HEK293 (cell line): ENCODE data around the gene NRN1L.
A peak's percentile ranks its signal among the peaks of the same experiment; 100 is the strongest.

Source experiments
- BCL11A ChIP-seq: fragments of 450-650 bp; formaldehyde crosslinking; IDR thresholded peaks from 2 replicates; pipeline ENCODE4 v1.5.1; 2016; ENCODE audit warnings: low read depth, missing biosample characterization, missing genetic modification characterization
- ELK4 ChIP-seq: IDR thresholded peaks from 2 replicates; pipeline ENCODE4 v1.6.1; 2011; ENCODE audit warnings: mild to moderate bottlenecking, low read depth, low read length, borderline replicate concordance
- GLIS1 ChIP-seq: fragments of 450-650 bp; formaldehyde crosslinking; IDR thresholded peaks from 2 replicates; pipeline ENCODE4 v1.5.1; 2016; ENCODE audit warnings: missing biosample characterization, missing genetic modification characterization
- KLF7 ChIP-seq: fragments of 450-650 bp; formaldehyde crosslinking; IDR thresholded peaks from 2 replicates; pipeline ENCODE4 v1.5.1; 2016; ENCODE audit warnings: missing biosample characterization, missing genetic modification characterization, borderline replicate concordance
- WT1 ChIP-seq: fragments of 450-650 bp; formaldehyde crosslinking; IDR thresholded peaks from 2 replicates; pipeline ENCODE4 v1.5.1; 2016; ENCODE audit warnings: missing biosample characterization, missing genetic modification characterization
- YY1 ChIP-seq: fragments of 450-650 bp; formaldehyde crosslinking; IDR thresholded peaks from 2 replicates; pipeline ENCODE4 v1.5.1; 2018; ENCODE audit warnings: missing biosample characterization, missing genetic modification characterization
- ZBTB17 ChIP-seq: fragments of 450-650 bp; formaldehyde crosslinking; IDR thresholded peaks from 2 replicates; pipeline ENCODE4 v1.5.1; 2016; ENCODE audit warnings: missing biosample characterization, missing genetic modification characterization
- ZBTB26 ChIP-seq: fragments of 450-650 bp; formaldehyde crosslinking; optimal IDR thresholded peaks from 2 replicates; pipeline ENCODE3; 2016; ENCODE audit warnings: missing biosample characterization, mild to moderate bottlenecking, missing genetic modification characterization
- ZBTB6 ChIP-seq: fragments of 450-650 bp; formaldehyde crosslinking; IDR thresholded peaks from 2 replicates; pipeline ENCODE4 v1.5.1; 2017; ENCODE audit warnings: missing biosample characterization, missing genetic modification characterization
- ZNF10 ChIP-seq: fragments of 450-650 bp; formaldehyde crosslinking; IDR thresholded peaks from 2 replicates; pipeline ENCODE4 v1.5.1; 2017; ENCODE audit warnings: missing biosample characterization, missing genetic modification characterization
- ZNF133 ChIP-seq: fragments of 450-650 bp; formaldehyde crosslinking; IDR thresholded peaks from 2 replicates; pipeline ENCODE4 v1.5.1; 2016; ENCODE audit warnings: missing biosample characterization, missing genetic modification characterization
- ZNF140 ChIP-seq: fragments of 450-650 bp; formaldehyde crosslinking; IDR thresholded peaks from 2 replicates; pipeline ENCODE4 v1.5.1; 2016; ENCODE audit warnings: missing biosample characterization, missing genetic modification characterization
- ZNF2 ChIP-seq: fragments of 450-650 bp; formaldehyde crosslinking; IDR thresholded peaks from 2 replicates; pipeline ENCODE4 v1.5.1; 2016; ENCODE audit warnings: missing biosample characterization, missing genetic modification characterization
- ZNF202 ChIP-seq: fragments of 450-650 bp; formaldehyde crosslinking; IDR thresholded peaks from 2 replicates; pipeline ENCODE4 v1.5.1; 2016; ENCODE audit warnings: missing biosample characterization, missing genetic modification characterization, borderline replicate concordance
- ZNF214 ChIP-seq: fragments of 450-650 bp; formaldehyde crosslinking; IDR thresholded peaks from 2 replicates; pipeline ENCODE4 v1.5.1; 2017; ENCODE audit warnings: missing biosample characterization, mild to moderate bottlenecking, missing genetic modification characterization, borderline replicate concordance
- ZNF223 ChIP-seq: fragments of 450-650 bp; formaldehyde crosslinking; IDR thresholded peaks from 2 replicates; pipeline ENCODE4 v1.5.1; 2016; ENCODE audit warnings: missing biosample characterization, missing genetic modification characterization
- ZNF26 ChIP-seq: fragments of 450-650 bp; formaldehyde crosslinking; IDR thresholded peaks from 2 replicates; pipeline ENCODE4 v1.5.1; 2016; ENCODE audit warnings: missing biosample characterization, missing genetic modification characterization
- ZNF311 ChIP-seq: fragments of 450-650 bp; formaldehyde crosslinking; IDR thresholded peaks from 2 replicates; pipeline ENCODE4 v1.5.1; 2017; ENCODE audit warnings: missing biosample characterization, missing genetic modification characterization, borderline replicate concordance
- ZNF404 ChIP-seq: fragments of 450-650 bp; formaldehyde crosslinking; IDR thresholded peaks from 2 replicates; pipeline ENCODE4 v1.5.1; 2017; ENCODE audit warnings: missing biosample characterization, missing genetic modification characterization
- ZNF416 ChIP-seq: fragments of 450-650 bp; formaldehyde crosslinking; IDR thresholded peaks from 2 replicates; pipeline ENCODE4 v1.5.1; 2016; ENCODE audit warnings: missing biosample characterization, missing genetic modification characterization
- ZNF423 ChIP-seq: fragments of 450-650 bp; formaldehyde crosslinking; IDR thresholded peaks from 2 replicates; pipeline ENCODE4 v1.5.1; 2016; ENCODE audit warnings: missing biosample characterization, missing genetic modification characterization
- ZNF513 ChIP-seq: fragments of 450-650 bp; IDR thresholded peaks from 2 replicates; pipeline ENCODE4 v1.5.1; 2018; ENCODE audit warnings: missing biosample characterization, missing genetic modification characterization
- ZNF529 ChIP-seq: fragments of 450-650 bp; formaldehyde crosslinking; IDR thresholded peaks from 2 replicates; pipeline ENCODE4 v1.5.1; 2017; ENCODE audit warnings: missing genetic modification characterization, missing biosample characterization; ENCODE audit not compliant: insufficient replicate concordance
- ZNF544 ChIP-seq: fragments of 450-650 bp; formaldehyde crosslinking; IDR thresholded peaks from 2 replicates; pipeline ENCODE4 v1.5.0; 2017; ENCODE audit warnings: missing biosample characterization, missing genetic modification characterization
- ZNF621 ChIP-seq: fragments of 450-650 bp; formaldehyde crosslinking; IDR thresholded peaks from 2 replicates; pipeline ENCODE4 v1.5.1; 2017; ENCODE audit warnings: missing biosample characterization, missing genetic modification characterization
- ZNF664 ChIP-seq: fragments of 450-650 bp; formaldehyde crosslinking; IDR thresholded peaks from 2 replicates; pipeline ENCODE4 v1.5.1; 2016; ENCODE audit warnings: missing biosample characterization, missing genetic modification characterization
- ZNF701 ChIP-seq: fragments of 450-650 bp; formaldehyde crosslinking; IDR thresholded peaks from 2 replicates; pipeline ENCODE4 v1.5.1; 2016; ENCODE audit warnings: missing biosample characterization, missing genetic modification characterization
- ZNF707 ChIP-seq: fragments of 450-650 bp; formaldehyde crosslinking; IDR thresholded peaks from 2 replicates; pipeline ENCODE4 v1.5.1; 2016; ENCODE audit warnings: missing biosample characterization, missing genetic modification characterization
- ZNF843 ChIP-seq: fragments of 450-650 bp; formaldehyde crosslinking; IDR thresholded peaks from 2 replicates; pipeline ENCODE4 v1.5.1; 2016; ENCODE audit warnings: missing biosample characterization, missing genetic modification characterization
- ZSCAN30 ChIP-seq: fragments of 450-650 bp; IDR thresholded peaks from 2 replicates; pipeline ENCODE4 v1.5.1; 2018; ENCODE audit warnings: missing biosample characterization, mild to moderate bottlenecking, missing genetic modification characterization, moderate library complexity
- ZSCAN5A ChIP-seq: fragments of 450-650 bp; formaldehyde crosslinking; IDR thresholded peaks from 2 replicates; pipeline ENCODE4 v1.5.1; 2016; ENCODE audit warnings: missing biosample characterization, missing genetic modification characterization

Gene NRN1L

GRCh38 chr16:67872631-67873434 is 11.9 kb upstream of the NRN1L start, which contains the start of gene EDC4 (continued):
- TF ChIP-seq ZBTB26 (tag by site-specific recombination) (peak; percentile 65), ZNF701 (tag by site-specific recombination) (no peak), BCL11A (peak; percentile 90), GLIS1 (peak; percentile 60), ZSCAN5A (tag by site-specific recombination) (0 out of 2 replicates have a peak, but pooled peaks have one; percentile 64), ZSCAN30 (peak; percentile 92), ZNF843 (peak; percentile 80), ZNF544 (tag by site-specific recombination) (no peak), ZNF133 (no peak), ZNF10 (tag by site-specific recombination) (no peak), ZNF404 (no peak), ZNF214 (no peak), ZNF2 (tag by site-specific recombination) (peak; percentile 79; the same call in 1 of the 2 replicates), ZBTB6 (peak; percentile 61; the same call in 1 of the 2 replicates), ZNF311 (tag by site-specific recombination) (no peak), ZNF423 (tag by site-specific recombination) (no peak), KLF7 (peak; percentile 90), ZNF621 (tag by site-specific recombination) (no peak), ZNF140 (no peak), ZNF26 (tag by site-specific recombination) (no peak), ZNF529 (no peak), ZNF223 (tag by site-specific recombination) (0 out of 2 replicates have a peak, but pooled peaks have one; percentile 17), ZNF513 (peak; percentile 47; the same call in 1 of the 2 replicates), ZBTB17 (tag by site-specific recombination) (0 out of 2 replicates have a peak, but pooled peaks have one; percentile 21), ZNF416 (tag by site-specific recombination) (no peak), YY1 (tag by site-specific recombination) (no peak; the same call in 1 of the 2 replicates), ZNF664 (tag by site-specific recombination) (no peak), ELK4 (no peak), WT1 (tag by site-specific recombination) (peak; percentile 19; the same call in 1 of the 2 replicates), ZNF707 (no peak), ZNF202 (no peak)
